HG03066 (cell line): ENCODE data around the gene GATAD2A.

ENCODE experiments used
- ATAC-seq: cut with Tn5 transposase; IDR thresholded peaks from one replicate; pipeline ENCODE4 v1.9.1; 2021; ENCODE audit warnings: low read depth; ENCODE audit not compliant: unreplicated experiment

GATAD2A gene

GRCh38 chr19:19540715-19541515, 135.4 kb downstream of the GATAD2A start:
- ATAC-seq, result no peak

GRCh38 chr19:19541616-19542015, 136.1 kb downstream of the GATAD2A start:
- ATAC-seq, result no peak

- no peak for ATAC-seq
These were observed 137.0 kb downstream of the GATAD2A start for GRCh38 chr19:19542507-19542906.

GRCh38 chr19:19543101-19543500, 137.6 kb downstream of the GATAD2A start:
- ATAC-seq, result no peak

- no peak for ATAC-seq
These were observed 138.2 kb downstream of the GATAD2A start for GRCh38 chr19:19543640-19544039.

GRCh38 chr19:19544257-19544953, 138.9 kb downstream of the GATAD2A start:
- no peak for ATAC-seq

GRCh38 chr19:19544954-19545591, 139.6 kb downstream of the GATAD2A start:
- ATAC-seq, result no peak

- no peak for ATAC-seq
These were observed 140.2 kb downstream of the GATAD2A start for GRCh38 chr19:19545707-19546106.

GRCh38 chr19:19546751-19547162, 141.3 kb downstream of the GATAD2A start:
- no peak for ATAC-seq

GRCh38 chr19:19547674-19548336, 142.3 kb downstream of the GATAD2A start:
- no peak for ATAC-seq

GRCh38 chr19:19548915-19549759, 143.7 kb downstream of the GATAD2A start:
- no peak for ATAC-seq

GRCh38 chr19:19549804-19550464, 144.5 kb downstream of the GATAD2A start:
- ATAC-seq, result no peak

GRCh38 chr19:19550485-19550929, 145.0 kb downstream of the GATAD2A start:
- no peak for ATAC-seq

GRCh38 chr19:19550972-19551852, 145.7 kb downstream of the GATAD2A start:
- no peak for ATAC-seq

GRCh38 chr19:19551853-19552192, 146.3 kb downstream of the GATAD2A start:
- no peak for ATAC-seq

GRCh38 chr19:19552798-19553197, 147.3 kb downstream of the GATAD2A start:
- ATAC-seq, result no peak

- ATAC-seq, result no peak
These were observed 148.2 kb downstream of the GATAD2A start for GRCh38 chr19:19553670-19554069.
